H9 (cell line): ENCODE results near the gene TMA7. TPM values are rescaled to one million over a fixed set of nuclear protein-coding genes. Genes with fewer than 3 reads are reported as not detected.
A peak's percentile ranks its signal among the peaks of the same experiment; 100 is the strongest.

Source experiments
- DNase-seq: peaks from one replicate; pipeline ENCODE4 v3.0.0-alpha.2; 2017
- H2AFZ ChIP-seq: one replicate; pipeline ENCODE4 v1.6.1; 2013; ENCODE audit warnings: mild to moderate bottlenecking, low read length, control low read depth, moderate library complexity
- H2AK5ac ChIP-seq: 2 replicates; pipeline ENCODE4 v1.6.1; 2013; ENCODE audit warnings: low read length, control low read depth, mixed read lengths; ENCODE audit not compliant: insufficient read length
- H2BK120ac ChIP-seq: one replicate; pipeline ENCODE4 v1.6.1; 2013; ENCODE audit warnings: low read depth, mild to moderate bottlenecking, low read length, control low read depth, inconsistent platforms; ENCODE audit not compliant: poor library complexity, severe bottlenecking
- H2BK12ac ChIP-seq: 2 replicates; pipeline ENCODE4 v1.6.1; 2013; ENCODE audit warnings: low read length, control low read depth, mixed read lengths, low read depth; ENCODE audit not compliant: insufficient read length
- H2BK15ac ChIP-seq: 2 replicates; pipeline ENCODE4 v1.6.1; 2013; ENCODE audit warnings: low read depth, low read length, control low read depth
- H2BK20ac ChIP-seq: one replicate; pipeline ENCODE4 v1.6.1; 2013; ENCODE audit warnings: low read depth, mild to moderate bottlenecking, low read length, control low read depth, inconsistent platforms; ENCODE audit not compliant: poor library complexity, severe bottlenecking
- H2BK5ac ChIP-seq: 2 replicates; pipeline ENCODE4 v1.6.1; 2013; ENCODE audit warnings: low read length, control low read depth, mixed read lengths; ENCODE audit not compliant: insufficient read length
- H3K14ac ChIP-seq: 2 replicates; pipeline ENCODE4 v1.6.1; 2013; ENCODE audit warnings: low read length, control low read depth; ENCODE audit not compliant: insufficient read depth
- H3K18ac ChIP-seq: 2 replicates; pipeline ENCODE4 v1.6.1; 2013; ENCODE audit warnings: low read depth, mild to moderate bottlenecking, mixed read lengths, low read length, control low read depth; ENCODE audit not compliant: insufficient read length
- H3K23ac ChIP-seq: 2 replicates; pipeline ENCODE4 v1.6.1; 2013; ENCODE audit warnings: low read length, control low read depth, mixed read lengths, low read depth; ENCODE audit not compliant: insufficient read length
- H3K23me2 ChIP-seq: 2 replicates; pipeline ENCODE4 v1.6.1; 2013; ENCODE audit warnings: low read depth, mild to moderate bottlenecking, mixed read lengths, low read length, control low read depth; ENCODE audit not compliant: insufficient read length, poor library complexity, severe bottlenecking
- H3K27ac ChIP-seq: 2 replicates; pipeline ENCODE4 v1.5.1; 2013; ENCODE audit warnings: low read length, control low read depth, mixed read lengths, low read depth; ENCODE audit not compliant: insufficient read length
- H3K27me3 ChIP-seq: 2 replicates; pipeline ENCODE4 v1.6.1; 2013; ENCODE audit warnings: low read length, control low read depth, inconsistent platforms; ENCODE audit not compliant: insufficient read depth
- H3K4ac ChIP-seq: 2 replicates; pipeline ENCODE4 v1.6.1; 2013; ENCODE audit warnings: low read depth, mild to moderate bottlenecking, control low read depth, inconsistent platforms, low read length, moderate library complexity
- H3K4me1 ChIP-seq: 2 replicates; pipeline ENCODE4 v1.6.1; 2013; ENCODE audit warnings: low read length, control low read depth, inconsistent platforms; ENCODE audit not compliant: insufficient read depth
- H3K4me2 ChIP-seq: 2 replicates; pipeline ENCODE4 v1.6.1; 2013; ENCODE audit warnings: low read length, control low read depth, mixed read lengths; ENCODE audit not compliant: insufficient read length, insufficient read depth
- H3K56ac ChIP-seq: 2 replicates; pipeline ENCODE4 v1.6.1; 2013; ENCODE audit warnings: low read depth, mild to moderate bottlenecking, mixed read lengths, low read length, control low read depth; ENCODE audit not compliant: insufficient read length
- H3K79me1 ChIP-seq: 2 replicates; pipeline ENCODE4 v1.6.1; 2013; ENCODE audit warnings: low read depth, mild to moderate bottlenecking, moderate library complexity, low read length, control low read depth, inconsistent platforms; ENCODE audit not compliant: insufficient read depth, poor library complexity, severe bottlenecking
- H3K79me2 ChIP-seq: 2 replicates; pipeline ENCODE4 v1.6.1; 2013; ENCODE audit warnings: low read length, control low read depth, inconsistent platforms; ENCODE audit not compliant: insufficient read depth
- H3K9ac ChIP-seq: 2 replicates; pipeline ENCODE4 v1.6.1; 2013; ENCODE audit warnings: low read length, control low read depth, mixed read lengths; ENCODE audit not compliant: insufficient read length; ENCODE audit errors: extremely low read depth
- H3K9me3 ChIP-seq: one replicate; pipeline ENCODE4 v1.6.1; 2013; ENCODE audit warnings: low read depth, low read length, inconsistent platforms; ENCODE audit not compliant: control insufficient read depth
- H3T11ph ChIP-seq: one replicate; pipeline ENCODE4 v1.6.1; 2013; ENCODE audit warnings: mild to moderate bottlenecking, low read length, control low read depth, inconsistent platforms
- H4K20me1 ChIP-seq: one replicate; pipeline ENCODE4 v1.6.1; 2013; ENCODE audit not compliant: control insufficient read depth, insufficient read length, insufficient read depth
- H4K5ac ChIP-seq: 2 replicates; pipeline ENCODE4 v1.6.1; 2013; ENCODE audit warnings: low read depth, mild to moderate bottlenecking, mixed read lengths, low read length, control low read depth; ENCODE audit not compliant: insufficient read length
- H4K8ac ChIP-seq: replicated peaks from 2 replicates; pipeline ENCODE4 v1.6.1; 2013; ENCODE audit warnings: low read length, control low read depth, mixed read lengths, low read depth; ENCODE audit not compliant: insufficient read length
- H4K91ac ChIP-seq: 2 replicates; pipeline ENCODE4 v1.6.1; 2013; ENCODE audit warnings: low read depth, mild to moderate bottlenecking, moderate library complexity, mixed read lengths, low read length, control low read depth; ENCODE audit not compliant: insufficient read length
- H3K27ac Mint-ChIP-seq, 3 experiments: 2 replicates in 2 of 3; 3 replicates in 1 of 3; pipeline ENCODE4 v1.8.0; 2020 to 2021; ENCODE audit warnings: mixed read lengths in 3 of 3, mild to moderate bottlenecking in 1 of 3, moderate library complexity in 1 of 3
- H3K27me3 Mint-ChIP-seq: 2 replicates; pipeline ENCODE4 v1.8.0; 2021; ENCODE audit warnings: low read depth, mild to moderate bottlenecking, moderate library complexity, mixed read lengths
- H3K36me3 Mint-ChIP-seq, 3 experiments: 2 replicates in 2 of 3; 3 replicates in 1 of 3; pipeline ENCODE4 v1.8.0; 2020 to 2021; ENCODE audit warnings: low read depth in 3 of 3, mixed read lengths in 3 of 3; ENCODE audit not compliant: insufficient read depth in 1 of 3
- H3K4me1 Mint-ChIP-seq, 2 experiments: 2 replicates each; pipeline ENCODE4 v1.8.0; 2020; ENCODE audit warnings: mixed read lengths in 2 of 2
- H3K4me3 Mint-ChIP-seq, 2 experiments: 2 replicates in 1 of 2; 3 replicates in 1 of 2; pipeline ENCODE4 v1.8.0; 2020 to 2021; ENCODE audit warnings: mild to moderate bottlenecking in 2 of 2, mixed read lengths in 2 of 2, moderate library complexity in 1 of 2
- H3K9me3 Mint-ChIP-seq, 2 experiments: 2 replicates in 1 of 2; 3 replicates in 1 of 2; pipeline ENCODE4 v1.8.0; 2020; ENCODE audit warnings: mild to moderate bottlenecking in 2 of 2, mixed read lengths in 2 of 2, moderate library complexity in 1 of 2
- WGBS: extraction: QIAGEN DNeasy Blood & Tissue Kit; methylation state at CpG from one replicate; pipeline ENCODE4 v1.1.7; 2013; ENCODE audit warnings: missing lambda C conversion rate, low lambda C conversion rate, mixed read lengths; ENCODE audit not compliant: insufficient read length; ENCODE audit errors: extremely low coverage; 5-methylcytosine and 5-hydroxymethylcytosine counted together
- total RNA-seq: library from RNA; stranded (reverse); gene quantifications from 2 replicates; pipeline ENCODE4 v1.2.1, GENCODE V29; 2021
- TF ChIP-seq, protein P1 (sequence below): fragments of 200-600 bp; sonication (generic); conservative IDR thresholded peaks from 3 replicates; pipeline ENCODE4 v1.8.0; 2021; ENCODE audit warnings: antibody characterized with exemption, mild to moderate bottlenecking

The TMA7 gene
- total RNA-seq, 1 experiment from 2014 or later, result 305 TPM

- Histone ChIP-seq H2BK15ac (no peak overlapping the region), H2BK5ac (no peak overlapping the region), H4K20me1 (no peaks in the 10 kb centered on the region), H4K8ac (no peak overlapping the region), H4K5ac (no peak overlapping the region), H2BK12ac (no peak overlapping the region), H3K23me2 (peaks cover 5% of the 10 kb centered on the region), H2BK120ac (no peak overlapping the region), H3K9me3 (no peaks in the 10 kb centered on the region), H3K9ac (no peak overlapping the region), H4K91ac (no peak overlapping the region), H2AFZ (no peak overlapping the region), H3K14ac (no peak overlapping the region), H2AK5ac (no peak overlapping the region), H3K4ac (no peak overlapping the region), H3T11ph (no peak overlapping the region), H3K56ac (no peak overlapping the region), H3K27ac (no peak overlapping the region), H2BK20ac (no peak overlapping the region), H3K18ac (no peak overlapping the region), H3K4me2 (no peak overlapping the region), H3K79me1 (no peaks in the 10 kb centered on the region), H3K27me3 (no peaks in the 10 kb centered on the region), H3K23ac (no peak overlapping the region), H3K79me2 (no peaks in the 10 kb centered on the region; the same call in 1 of the 2 replicates), H3K4me1 (peaks cover 3% of the 10 kb centered on the region; the same call in 1 of the 2 replicates)
- Mint-ChIP-seq H3K4me3 (no peak overlapping the region), H3K27ac (peak overlapping the region; percentile 31 to 89 (median 63); a peak in 4 of 7 replicates), H3K36me3 (peaks cover 15 to 32% (median 30%) of the 10 kb centered on the region in 3 experiments), H3K4me1 (peaks cover 25 to 37% of the 10 kb centered on the region in 2 experiments), H3K27me3 (no peaks in the 10 kb centered on the region; the same call in 1 of the 2 replicates), H3K9me3 (no peaks in the 10 kb centered on the region; a peak in 1 of 5 replicates)
- no peak for DNase-seq
- TF ChIP-seq, protein P1, sequence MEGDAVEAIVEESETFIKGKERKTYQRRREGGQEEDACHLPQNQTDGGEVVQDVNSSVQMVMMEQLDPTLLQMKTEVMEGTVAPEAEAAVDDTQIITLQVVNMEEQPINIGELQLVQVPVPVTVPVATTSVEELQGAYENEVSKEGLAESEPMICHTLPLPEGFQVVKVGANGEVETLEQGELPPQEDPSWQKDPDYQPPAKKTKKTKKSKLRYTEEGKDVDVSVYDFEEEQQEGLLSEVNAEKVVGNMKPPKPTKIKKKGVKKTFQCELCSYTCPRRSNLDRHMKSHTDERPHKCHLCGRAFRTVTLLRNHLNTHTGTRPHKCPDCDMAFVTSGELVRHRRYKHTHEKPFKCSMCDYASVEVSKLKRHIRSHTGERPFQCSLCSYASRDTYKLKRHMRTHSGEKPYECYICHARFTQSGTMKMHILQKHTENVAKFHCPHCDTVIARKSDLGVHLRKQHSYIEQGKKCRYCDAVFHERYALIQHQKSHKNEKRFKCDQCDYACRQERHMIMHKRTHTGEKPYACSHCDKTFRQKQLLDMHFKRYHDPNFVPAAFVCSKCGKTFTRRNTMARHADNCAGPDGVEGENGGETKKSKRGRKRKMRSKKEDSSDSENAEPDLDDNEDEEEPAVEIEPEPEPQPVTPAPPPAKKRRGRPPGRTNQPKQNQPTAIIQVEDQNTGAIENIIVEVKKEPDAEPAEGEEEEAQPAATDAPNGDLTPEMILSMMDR, result no peak
- WGBS, result no CpG with 5 or more reads among the region's 29 CpGs
Observed at GRCh38 chr3:48469046-48469915, 29.2 kb downstream of the TMA7 start.
